Stomach (tissue), 9 donors: Measurements from ENCODE around the gene DSEL. TPM values are rescaled to one million over a fixed set of nuclear protein-coding genes. Genes with fewer than 3 reads are reported as not detected.

Experiments
- DNase-seq, 2 donors: peaks; one replicate each; pipeline versions ENCODE4 v3.0.0 to v3.0.0-alpha.2; 2013 to 2019
- H3K27ac ChIP-seq, 5 donors: fragments of 200-600 bp in 4 of 5; sonication (generic) in 4 of 5; one replicate each; pipeline ENCODE4 v1.5.1; 2013 to 2019; ENCODE audit warnings: mild to moderate bottlenecking in 1 of 5, moderate library complexity in 1 of 5
- H3K27me3 ChIP-seq, 3 donors: fragments of 200-600 bp; sonication (generic); one replicate each; pipeline ENCODE4 v1.5.1; 2017 to 2019; ENCODE audit warnings: mixed run types in 1 of 3
- H3K36me3 ChIP-seq, 4 donors: fragments of 200-600 bp; sonication (generic); 1 replicate in 3 of 4; 2 replicates in 1 of 4; pipeline ENCODE4 v1.5.1; 2016 to 2019
- H3K4me1 ChIP-seq, 4 donors: fragments of 200-600 bp; sonication (generic); one replicate each; pipeline ENCODE4 v1.5.1; 2016 to 2019
- H3K4me3 ChIP-seq, 4 donors: fragments of 200-600 bp; sonication (generic) in 3 of 4; one replicate each; pipeline ENCODE4 v1.5.1; 2016 to 2019; ENCODE audit warnings: mild to moderate bottlenecking in 1 of 4
- H3K9me3 ChIP-seq, 4 donors: fragments of 200-600 bp; sonication (generic); one replicate each; pipeline ENCODE4 v1.5.1; 2016 to 2019
- CTCF ChIP-seq, 7 experiments: fragments of 450-650 bp in 4 of 7; fragments of 200-600 bp in 3 of 7; sonication (generic) in 3 of 7; IDR thresholded peaks; one replicate each; pipeline ENCODE4 v1.5.1; 2016 to 2019; ENCODE audit warnings: antibody characterized with exemption in 7 of 7, control low read depth in 2 of 7, mild to moderate bottlenecking in 1 of 7
- EP300 ChIP-seq: sonication (generic); formaldehyde crosslinking; IDR thresholded peaks from one replicate; pipeline ENCODE4 v1.6.1; 2017; ENCODE audit warnings: antibody characterized with exemption
- POLR2A ChIP-seq, 4 donors: fragments of 450-650 bp; IDR thresholded peaks; one replicate each; pipeline ENCODE4 v1.6.1; 2016; ENCODE audit warnings: antibody characterized with exemption in 4 of 4, control low read depth in 2 of 4, mild to moderate bottlenecking in 1 of 4, moderate library complexity in 1 of 4
- POLR2AphosphoS5 ChIP-seq, 3 donors: sonication (generic); formaldehyde crosslinking; IDR thresholded peaks; one replicate each; pipeline ENCODE4 v1.6.1; 2016; ENCODE audit warnings: antibody characterized with exemption in 3 of 3
- WGBS, 5 donors: extraction: QIAGEN DNeasy Blood & Tissue Kit in 3 of 5; methylation state at CpG; one replicate each; pipeline versions ENCODE4 v1.1.5 to v1.1.7; 2013 to 2018; 5-methylcytosine and 5-hydroxymethylcytosine counted together
- intact Hi-C: fragments of 100-400 bp; cut with DNase I; formaldehyde crosslinking; loops from one replicate; pipeline ENCODE4 v1.15.1; 2023; ENCODE audit warnings: low total_unique reads
- polyA plus RNA-seq, 3 donors: library from polyadenylated mRNA; stranded (reverse); fragments of 200-250 nt; gene quantifications; one replicate each; pipeline ENCODE4 v1.2.3, GENCODE V29; 2013
- total RNA-seq, 5 donors: library from RNA; depleted of rRNA; stranded (reverse); fragments of >200 nt; gene quantifications; one replicate each; pipeline versions ENCODE4 v1.1.0 to v1.2.3, GENCODE V29; 2014 to 2016
- donor health status: healthy with polysubstance abuse.
- donor health status: Bipolar disorder and iron deficiency.
- donor health status: healthy.

The DSEL gene
- total and polyA plus RNA-seq, 8 donors, result 0.78 to 23.9 (median 4.6) TPM

DNA sequence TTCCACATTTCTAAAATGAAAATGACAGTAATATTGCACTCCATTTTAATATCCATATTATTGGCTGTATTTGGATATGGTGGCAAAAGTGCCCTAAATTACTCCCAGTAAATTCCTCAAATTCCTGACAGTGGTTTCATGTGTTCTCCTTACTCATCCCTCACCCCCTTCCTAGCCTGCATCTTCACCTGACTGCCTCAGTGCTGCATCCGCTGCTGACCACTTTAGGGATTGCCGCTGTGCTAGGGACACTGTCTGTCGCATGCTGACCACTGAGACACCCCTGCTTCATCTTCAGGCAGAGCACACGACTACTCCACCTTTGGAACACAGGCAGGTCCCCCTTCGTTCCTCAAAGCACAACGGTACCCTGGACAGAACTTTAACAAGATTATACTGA, 32.6 kb downstream of the DSEL start:
- H3K4me3 ChIP-seq, result no peak overlapping the region
- no peaks in the 10 kb centered on the region for H3K9me3 ChIP-seq
- DNase-seq, result no peak
- TF ChIP-seq POLR2AphosphoS5 (IDR thresholded peaks at IDR 0.05) (no peak), POLR2A (IDR thresholded peaks at IDR 0.05) (no peak), EP300 (no peak), CTCF (IDR thresholded peaks at IDR 0.05) (no peak)
- intact Hi-C loops, result no loop called here
- H3K4me1 ChIP-seq, result no peaks in the 10 kb centered on the region
- H3K36me3 ChIP-seq, result no peaks in the 10 kb centered on the region
- H3K27me3 ChIP-seq, result no peaks in the 10 kb centered on the region
- H3K27ac ChIP-seq, result no peak overlapping the region
- 84 to 96% (median 93%) methylated on average over 6 of the region's 6 CpGs for WGBS, 5 donors

DNA sequence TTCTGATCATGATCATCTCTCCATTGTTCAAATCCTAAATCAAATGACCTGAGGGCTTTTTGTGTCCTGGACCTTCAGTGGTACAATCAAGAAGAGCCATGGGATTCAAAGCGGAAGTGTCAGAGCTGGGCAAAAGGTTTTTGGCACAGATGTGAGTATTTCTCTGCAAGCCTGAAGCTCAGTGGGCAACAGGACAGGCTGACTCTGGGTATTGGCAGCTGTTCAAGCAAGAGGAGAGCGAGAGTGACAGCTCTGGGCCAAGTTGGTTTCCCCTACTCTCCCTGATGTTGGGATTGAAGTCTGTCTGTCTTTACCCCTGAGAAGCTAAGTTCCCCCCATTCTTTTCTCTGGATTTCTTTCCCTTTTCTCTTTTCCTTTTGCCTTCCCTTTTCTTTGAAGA, 33.3 kb downstream of the DSEL start:
- no peaks in the 10 kb centered on the region for H3K36me3 ChIP-seq
- TF ChIP-seq POLR2A (IDR thresholded peaks at IDR 0.05), result no peak
- no peak for TF ChIP-seq EP300
- TF ChIP-seq CTCF (IDR thresholded peaks at IDR 0.05), result no peak
- no peak for TF ChIP-seq POLR2AphosphoS5 (IDR thresholded peaks at IDR 0.05)
- H3K27ac ChIP-seq, result no peak overlapping the region
- H3K4me1 ChIP-seq, result peaks cover 0 to 3% (median 0%) of the 10 kb centered on the region in 4 donors
- 27 to 53% (median 34%) methylated on average over 2 of the region's 2 CpGs for WGBS, 5 donors
- no peak overlapping the region for H3K4me3 ChIP-seq
- no peaks in the 10 kb centered on the region for H3K9me3 ChIP-seq
- DNase-seq, result no peak
- intact Hi-C loops, result no loop called here
- H3K27me3 ChIP-seq, result no peaks in the 10 kb centered on the region

GRCh38 chr18:67478249-67478648, 38.3 kb downstream of the DSEL start:
- Histone ChIP-seq H3K9me3 (no peaks in the 10 kb centered on the region), H3K36me3 (no peaks in the 10 kb centered on the region), H3K27ac (peak overlapping the region in 1 of 5 donors; percentile 68), H3K4me3 (no peak overlapping the region), H3K4me1 (peaks cover 0 to 3% (median 0%) of the 10 kb centered on the region in 4 donors), H3K27me3 (no peaks in the 10 kb centered on the region)
- DNase-seq, result peak in 1 of 2 donors; percentile 29
- no peak for TF ChIP-seq POLR2A (IDR thresholded peaks at IDR 0.05)
- TF ChIP-seq POLR2AphosphoS5 (IDR thresholded peaks at IDR 0.05), result peak in 1 of 3 donors; percentile 16
- TF ChIP-seq EP300, result no peak
- no peak for TF ChIP-seq CTCF (IDR thresholded peaks at IDR 0.05)
- intact Hi-C loops, result no loop called here
- 31 to 53% (median 49%) methylated on average over 3 of the region's 3 CpGs for WGBS, 5 donors

- H3K9me3 ChIP-seq, result no peaks in the 10 kb centered on the region
- H3K4me3 ChIP-seq, result no peak overlapping the region
- TF ChIP-seq POLR2AphosphoS5 (IDR thresholded peaks at IDR 0.05) (no peak), POLR2A (IDR thresholded peaks at IDR 0.05) (no peak), EP300 (no peak), CTCF (IDR thresholded peaks at IDR 0.05) (no peak)
- no peaks in the 10 kb centered on the region for H3K27me3 ChIP-seq
- no peak for DNase-seq
- intact Hi-C loops, result no loop called here
- no peak overlapping the region for H3K27ac ChIP-seq
- H3K4me1 ChIP-seq, result peaks cover 0 to 3% (median 0%) of the 10 kb centered on the region in 4 donors
- H3K36me3 ChIP-seq, result no peaks in the 10 kb centered on the region
- WGBS, 5 donors, result 47 to 91% (median 63%) methylated on average over 2 of the region's 2 CpGs
Measured at GRCh38 chr18:67477522-67477921, 39.0 kb downstream of the DSEL start.
